NCI-H2196 treated with DMSO at 0.1 percent for 48 hours (cell line): Measurements from ENCODE around the gene NQO2.

Experiments used
- DNase-seq: peaks from one replicate; lab custom pipeline; 2025; ENCODE audit not compliant: unreplicated experiment; lab: John Stamatoyannopoulos, UW

NQO2 gene

GRCh38 chr6:3068329-3069214, 68.9 kb downstream of the NQO2 start, which contains the start of gene RIPK1:
Gene RIPK1, plus strand, starts transcription at chr6:3068494. Its CDS starts 8,330 bp downstream, at chr6:3076824.
- peak; percentile 88 for DNase-seq
